Neural cell (in vitro differentiated cells): ENCODE data around the gene ZCWPW2. TPM values are rescaled to one million over a fixed set of nuclear protein-coding genes. Genes with fewer than 3 reads are reported as not detected.

Experiments
- H2AFZ ChIP-seq: fragments of 200-600, 300-800 bp; sonication (generic), shearing (Covaris generic); 2 replicates; pipeline ENCODE4 v1.6.0; 2014; ENCODE audit warnings: low read depth, mild to moderate bottlenecking, antibody characterized with exemption, low read length, moderate library complexity
- H3F3A ChIP-seq: fragments of 200-600 bp; shearing (Covaris generic); 2 replicates; pipeline ENCODE4 v1.6.1; 2016; ENCODE audit warnings: mild to moderate bottlenecking, moderate library complexity, mixed read lengths, antibody characterized with exemption, low read length; ENCODE audit not compliant: insufficient read depth, poor library complexity, severe bottlenecking
- H3K27ac ChIP-seq: fragments of 200-600, 300-800 bp; sonication (generic), shearing (Covaris generic); 2 replicates; pipeline ENCODE4 v1.5.1; 2014; ENCODE audit warnings: mild to moderate bottlenecking, low read length, moderate library complexity
- H3K27me3 ChIP-seq: fragments of 300-800, 200-600 bp; sonication (generic), shearing (Covaris generic); 2 replicates; pipeline ENCODE4 v1.6.0; 2014; ENCODE audit warnings: mild to moderate bottlenecking, low read depth, low read length, moderate library complexity; ENCODE audit not compliant: insufficient read depth
- H3K36me3 ChIP-seq: fragments of 300-800, 200-600 bp; sonication (generic), shearing (Covaris generic); 2 replicates; pipeline ENCODE4 v1.5.1; 2014; ENCODE audit warnings: mild to moderate bottlenecking, antibody characterized with exemption, low read length, moderate library complexity; ENCODE audit not compliant: insufficient read depth
- H3K4me2 ChIP-seq: fragments of 300-800, 200-600 bp; sonication (generic), shearing (Covaris generic); 2 replicates; pipeline ENCODE4 v1.6.0; 2014; ENCODE audit warnings: mild to moderate bottlenecking, low read length
- H3K4me3 ChIP-seq: fragments of 300-800, 200-600 bp; sonication (generic), shearing (Covaris generic); 2 replicates; pipeline ENCODE4 v1.5.1; 2014; ENCODE audit warnings: mild to moderate bottlenecking, low read length, moderate library complexity
- H3K79me2 ChIP-seq: fragments of 200-600 bp; shearing (Covaris generic); replicated peaks from 2 replicates; pipeline ENCODE4 v1.6.0; 2014; ENCODE audit warnings: mild to moderate bottlenecking, low read length, moderate library complexity; ENCODE audit not compliant: insufficient read depth
- H3K9ac ChIP-seq: fragments of 300-800, 200-600 bp; sonication (generic), shearing (Covaris generic); 2 replicates; pipeline ENCODE4 v1.6.1; 2016; ENCODE audit warnings: mild to moderate bottlenecking, low read length, mixed read lengths
- H3K9me2 ChIP-seq: fragments of 200-600 bp; shearing (Covaris generic); 2 replicates; pipeline ENCODE4 v1.6.1; 2016; ENCODE audit warnings: mild to moderate bottlenecking, low read length, mixed read lengths; ENCODE audit not compliant: insufficient read depth
- H3K9me3 ChIP-seq: fragments of 200-600, 300-800 bp; sonication (generic), shearing (Covaris generic); 2 replicates; pipeline ENCODE4 v1.6.1; 2016; ENCODE audit warnings: mild to moderate bottlenecking, mixed run types, low read length, moderate library complexity, mixed read lengths
- H4K20me1 ChIP-seq: fragments of 200-600 bp; shearing (Covaris generic); 2 replicates; pipeline ENCODE4 v1.6.1; 2016; ENCODE audit warnings: mild to moderate bottlenecking, mixed run types; ENCODE audit not compliant: insufficient read depth
- EP300 ChIP-seq: fragments of 450-650 bp; conservative IDR thresholded peaks from 2 replicates; pipeline ENCODE4 v1.6.1; 2014; ENCODE audit warnings: antibody characterized with exemption, mild to moderate bottlenecking, moderate library complexity; ENCODE audit not compliant: poor library complexity, severe bottlenecking
- EZH2 ChIP-seq: fragments of 200-600, 300-800 bp; shearing (Covaris generic), sonication (generic); IDR thresholded peaks from 2 replicates; pipeline ENCODE4 v1.6.1; 2014; ENCODE audit warnings: antibody characterized with exemption, low read length, borderline replicate concordance, mild to moderate bottlenecking; ENCODE audit not compliant: insufficient read depth, poor library complexity, severe bottlenecking
- MXI1 ChIP-seq: fragments of 450-650 bp; conservative IDR thresholded peaks from 2 replicates; pipeline ENCODE4 v1.6.1; 2014; ENCODE audit warnings: antibody characterized with exemption, mild to moderate bottlenecking; ENCODE audit not compliant: poor library complexity, severe bottlenecking
- POLR2AphosphoS5 ChIP-seq: IDR thresholded peaks from 2 replicates; pipeline ENCODE4 v1.6.1; 2012
- RAD21 ChIP-seq: fragments of 450-650 bp; conservative IDR thresholded peaks from 2 replicates; pipeline ENCODE4 v1.6.1; 2014; ENCODE audit warnings: antibody characterized with exemption, mild to moderate bottlenecking, moderate library complexity
- SMC3 ChIP-seq: fragments of 450-650 bp; conservative IDR thresholded peaks from 2 replicates; pipeline ENCODE4 v1.6.1; 2014; ENCODE audit warnings: antibody characterized with exemption, mild to moderate bottlenecking, moderate library complexity; ENCODE audit not compliant: poor library complexity
- TAF1 ChIP-seq: IDR thresholded peaks from 2 replicates; pipeline ENCODE4 v1.6.1; 2012; ENCODE audit warnings: low read depth
- polyA plus RNA-seq: library from polyadenylated mRNA; depleted of rRNA; stranded (reverse); fragments of >200 nt; gene quantifications from 2 replicates; pipeline ENCODE4 v1.2.3, GENCODE V29; 2014
- TF ChIP-seq, protein P1 (sequence below): IDR thresholded peaks from 2 replicates; pipeline ENCODE4 v1.6.1; 2012; ENCODE audit warnings: borderline replicate concordance
- TF ChIP-seq, protein P2 (sequence below): fragments of 450-650 bp; IDR thresholded peaks from 2 replicates; pipeline ENCODE4 v1.5.1; 2014; ENCODE audit warnings: antibody characterized with exemption, mild to moderate bottlenecking, moderate library complexity; ENCODE audit not compliant: poor library complexity, severe bottlenecking

ZCWPW2 gene
- polyA plus RNA-seq, 1 donor from 2014 or later = 0.48 TPM

DNA sequence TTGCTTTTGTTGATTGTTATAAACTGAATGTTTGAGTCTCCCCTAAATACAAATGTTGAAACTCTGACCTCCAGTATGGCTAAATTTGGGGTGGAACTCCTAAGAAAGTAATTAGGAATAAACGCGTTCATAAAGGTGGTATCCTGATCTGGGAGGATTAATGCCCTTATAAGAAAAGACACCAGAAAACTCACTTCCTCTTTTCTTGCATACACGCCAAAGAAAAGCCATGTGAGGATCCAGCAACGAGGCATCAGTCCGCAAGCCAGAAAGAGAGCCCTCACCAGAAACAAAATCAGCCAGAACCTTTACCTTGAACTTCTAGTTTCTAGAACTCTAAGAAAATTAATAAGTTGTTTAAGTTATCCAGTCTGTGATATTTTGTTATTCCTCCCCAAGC lies 37.5 kb downstream of the ZCWPW2 start:
- no peaks in the 10 kb centered on the region for H3K9me3 ChIP-seq
- H3K4me2 ChIP-seq = no peak overlapping the region
- no peaks in the 10 kb centered on the region for H3K27me3 ChIP-seq
- no peaks in the 10 kb centered on the region for H3K79me2 ChIP-seq
- no peaks in the 10 kb centered on the region for H4K20me1 ChIP-seq
- H3K36me3 ChIP-seq = no peaks in the 10 kb centered on the region
- H3K27ac ChIP-seq = no peak overlapping the region
- TF ChIP-seq MXI1 (no peak), TAF1 (no peak), EZH2 (no peak), RAD21 (no peak), POLR2AphosphoS5 (no peak), EP300 (no peak), SMC3 (no peak)
- TF ChIP-seq, protein P1, sequence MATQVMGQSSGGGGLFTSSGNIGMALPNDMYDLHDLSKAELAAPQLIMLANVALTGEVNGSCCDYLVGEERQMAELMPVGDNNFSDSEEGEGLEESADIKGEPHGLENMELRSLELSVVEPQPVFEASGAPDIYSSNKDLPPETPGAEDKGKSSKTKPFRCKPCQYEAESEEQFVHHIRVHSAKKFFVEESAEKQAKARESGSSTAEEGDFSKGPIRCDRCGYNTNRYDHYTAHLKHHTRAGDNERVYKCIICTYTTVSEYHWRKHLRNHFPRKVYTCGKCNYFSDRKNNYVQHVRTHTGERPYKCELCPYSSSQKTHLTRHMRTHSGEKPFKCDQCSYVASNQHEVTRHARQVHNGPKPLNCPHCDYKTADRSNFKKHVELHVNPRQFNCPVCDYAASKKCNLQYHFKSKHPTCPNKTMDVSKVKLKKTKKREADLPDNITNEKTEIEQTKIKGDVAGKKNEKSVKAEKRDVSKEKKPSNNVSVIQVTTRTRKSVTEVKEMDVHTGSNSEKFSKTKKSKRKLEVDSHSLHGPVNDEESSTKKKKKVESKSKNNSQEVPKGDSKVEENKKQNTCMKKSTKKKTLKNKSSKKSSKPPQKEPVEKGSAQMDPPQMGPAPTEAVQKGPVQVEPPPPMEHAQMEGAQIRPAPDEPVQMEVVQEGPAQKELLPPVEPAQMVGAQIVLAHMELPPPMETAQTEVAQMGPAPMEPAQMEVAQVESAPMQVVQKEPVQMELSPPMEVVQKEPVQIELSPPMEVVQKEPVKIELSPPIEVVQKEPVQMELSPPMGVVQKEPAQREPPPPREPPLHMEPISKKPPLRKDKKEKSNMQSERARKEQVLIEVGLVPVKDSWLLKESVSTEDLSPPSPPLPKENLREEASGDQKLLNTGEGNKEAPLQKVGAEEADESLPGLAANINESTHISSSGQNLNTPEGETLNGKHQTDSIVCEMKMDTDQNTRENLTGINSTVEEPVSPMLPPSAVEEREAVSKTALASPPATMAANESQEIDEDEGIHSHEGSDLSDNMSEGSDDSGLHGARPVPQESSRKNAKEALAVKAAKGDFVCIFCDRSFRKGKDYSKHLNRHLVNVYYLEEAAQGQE = no peak
- TF ChIP-seq, protein P2, sequence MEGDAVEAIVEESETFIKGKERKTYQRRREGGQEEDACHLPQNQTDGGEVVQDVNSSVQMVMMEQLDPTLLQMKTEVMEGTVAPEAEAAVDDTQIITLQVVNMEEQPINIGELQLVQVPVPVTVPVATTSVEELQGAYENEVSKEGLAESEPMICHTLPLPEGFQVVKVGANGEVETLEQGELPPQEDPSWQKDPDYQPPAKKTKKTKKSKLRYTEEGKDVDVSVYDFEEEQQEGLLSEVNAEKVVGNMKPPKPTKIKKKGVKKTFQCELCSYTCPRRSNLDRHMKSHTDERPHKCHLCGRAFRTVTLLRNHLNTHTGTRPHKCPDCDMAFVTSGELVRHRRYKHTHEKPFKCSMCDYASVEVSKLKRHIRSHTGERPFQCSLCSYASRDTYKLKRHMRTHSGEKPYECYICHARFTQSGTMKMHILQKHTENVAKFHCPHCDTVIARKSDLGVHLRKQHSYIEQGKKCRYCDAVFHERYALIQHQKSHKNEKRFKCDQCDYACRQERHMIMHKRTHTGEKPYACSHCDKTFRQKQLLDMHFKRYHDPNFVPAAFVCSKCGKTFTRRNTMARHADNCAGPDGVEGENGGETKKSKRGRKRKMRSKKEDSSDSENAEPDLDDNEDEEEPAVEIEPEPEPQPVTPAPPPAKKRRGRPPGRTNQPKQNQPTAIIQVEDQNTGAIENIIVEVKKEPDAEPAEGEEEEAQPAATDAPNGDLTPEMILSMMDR = no peak
- H3K9ac ChIP-seq = no peak overlapping the region
- no peak overlapping the region for H3K4me3 ChIP-seq
- no peaks in the 10 kb centered on the region for H3K9me2 ChIP-seq
- H3F3A ChIP-seq = no peaks in the 10 kb centered on the region
- H2AFZ ChIP-seq = no peak overlapping the region

DNA sequence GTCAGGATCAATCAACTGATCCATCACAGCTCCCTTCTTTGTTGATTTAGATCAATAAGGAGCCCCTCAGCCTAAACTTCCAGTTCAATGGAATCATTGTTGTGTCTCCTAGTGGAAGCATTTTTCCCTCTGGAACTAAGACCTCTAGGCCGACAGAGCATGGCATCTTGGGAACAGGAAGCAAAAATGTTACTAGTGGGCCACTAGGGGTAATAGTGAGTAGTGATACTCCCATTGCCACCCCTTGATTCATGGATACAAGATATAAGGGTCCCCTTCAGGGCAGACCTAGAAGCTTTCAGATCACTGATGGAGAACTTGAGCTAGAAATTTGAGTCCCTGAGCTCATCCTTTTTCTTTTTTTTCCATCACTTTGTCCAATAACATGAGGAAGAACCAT lies 40.5 kb downstream of the ZCWPW2 start:
- Histone ChIP-seq H3F3A (no peaks in the 10 kb centered on the region), H3K27ac (no peak overlapping the region), H3K9ac (no peak overlapping the region), H3K27me3 (no peaks in the 10 kb centered on the region), H3K36me3 (no peaks in the 10 kb centered on the region), H3K9me3 (peaks cover 7% of the 10 kb centered on the region), H3K4me2 (no peak overlapping the region), H4K20me1 (no peaks in the 10 kb centered on the region), H3K4me3 (no peak overlapping the region), H2AFZ (no peak overlapping the region), H3K9me2 (no peaks in the 10 kb centered on the region), H3K79me2 (no peaks in the 10 kb centered on the region)
- TF ChIP-seq, protein P1 = no peak
- no peak for TF ChIP-seq RAD21
- TF ChIP-seq TAF1 = no peak
- TF ChIP-seq EZH2 = no peak
- TF ChIP-seq SMC3 = no peak
- no peak for TF ChIP-seq MXI1
- TF ChIP-seq, protein P2 = no peak
- no peak for TF ChIP-seq EP300
- TF ChIP-seq POLR2AphosphoS5 = no peak
